ENCODE data around the gene TNS3. TPM values are rescaled to one million over a fixed set of nuclear protein-coding genes. Genes with fewer than 3 reads are reported as not detected.

Gene TNS3
- total and polyA plus RNA-seq, 9 donors: 20.2 to 49.1 (median 29.7) TPM

GRCh38 chr7:47582764-47583738 lies 1.1 kb upstream of the TNS3 start:
- Histone ChIP-seq H3K27me3 (ENCODE audit: control insufficient read depth, insufficient read depth, low read length) (no peaks in the 10 kb centered on the region), H3K4me3 (ENCODE audit: low read length) (no peak overlapping the region), H3K4me1 (ENCODE audit: control insufficient read depth, insufficient read depth, low read length) (peaks cover 64% of the 10 kb centered on the region), H3K36me3 (ENCODE audit: control insufficient read depth, insufficient read depth, low read length) (no peaks in the 10 kb centered on the region), H3K9me3 (replicated peaks; ENCODE audit: control insufficient read depth, low read depth, low read length) (peaks cover 3% of the 10 kb centered on the region), H3K27ac (ENCODE audit: low read length) (peak overlapping the region; percentile 94)
- peak; percentile 96 for DNase-seq
- 47% methylated on average over 9 of the region's 15 CpGs for WGBS (ENCODE audit: insufficient coverage)

GRCh38 chr7:47581438-47581803 lies 490 bp downstream of the TNS3 start:
- Histone ChIP-seq H3K27ac (ENCODE audit: low read length) (peak overlapping the region; percentile 84), H3K36me3 (ENCODE audit: control insufficient read depth, insufficient read depth, low read length) (no peaks in the 10 kb centered on the region), H3K4me1 (ENCODE audit: control insufficient read depth, insufficient read depth, low read length) (peaks cover 68% of the 10 kb centered on the region), H3K9me3 (replicated peaks; ENCODE audit: control insufficient read depth, low read depth, low read length) (peaks cover 3% of the 10 kb centered on the region), H3K4me3 (ENCODE audit: low read length) (peak overlapping the region; percentile 81), H3K27me3 (ENCODE audit: control insufficient read depth, insufficient read depth, low read length) (no peaks in the 10 kb centered on the region)
- DNase-seq: peak; percentile 43
- WGBS (ENCODE audit: insufficient coverage): under 1% methylated on average over 33 of the region's 33 CpGs

- Histone ChIP-seq H3K27me3 (ENCODE audit: control insufficient read depth, insufficient read depth, low read length) (no peaks in the 10 kb centered on the region), H3K36me3 (ENCODE audit: control insufficient read depth, insufficient read depth, low read length) (no peaks in the 10 kb centered on the region), H3K27ac (ENCODE audit: low read length) (peak overlapping the region; percentile 84), H3K4me1 (ENCODE audit: control insufficient read depth, insufficient read depth, low read length) (peaks cover 73% of the 10 kb centered on the region), H3K4me3 (ENCODE audit: low read length) (peak overlapping the region; percentile 81), H3K9me3 (replicated peaks; ENCODE audit: control insufficient read depth, low read depth, low read length) (peaks cover 3% of the 10 kb centered on the region)
- DNase-seq: peak; percentile 62
- 1% methylated on average over 7 of the region's 15 CpGs for WGBS (ENCODE audit: insufficient coverage)
Measured at GRCh38 chr7:47580811-47581331, 1.0 kb downstream of the TNS3 start.

GRCh38 chr7:47580175-47580706 lies 1.7 kb downstream of the TNS3 start:
- WGBS (ENCODE audit: insufficient coverage): 53% methylated on average over 4 of the region's 7 CpGs
- no peaks in the 10 kb centered on the region for H3K27me3 ChIP-seq (ENCODE audit: control insufficient read depth, insufficient read depth, low read length)
- peak overlapping the region; percentile 81 for H3K4me3 ChIP-seq (ENCODE audit: low read length)
- H3K27ac ChIP-seq (ENCODE audit: low read length): peak overlapping the region; percentile 72
- H3K4me1 ChIP-seq (ENCODE audit: control insufficient read depth, insufficient read depth, low read length): peaks cover 75% of the 10 kb centered on the region
- DNase-seq: peak; percentile 28
- H3K36me3 ChIP-seq (ENCODE audit: control insufficient read depth, insufficient read depth, low read length): no peaks in the 10 kb centered on the region
- peaks cover under 1% of the 10 kb centered on the region for H3K9me3 ChIP-seq (replicated peaks; ENCODE audit: control insufficient read depth, low read depth, low read length)

GRCh38 chr7:47579458-47579857 lies 2.5 kb downstream of the TNS3 start:
- peak; percentile 26 for DNase-seq
- WGBS (ENCODE audit: insufficient coverage): 82% methylated on average over 2 of the region's 3 CpGs
- H3K27ac ChIP-seq (ENCODE audit: low read length): peak overlapping the region; percentile 81
- H3K27me3 ChIP-seq (ENCODE audit: control insufficient read depth, insufficient read depth, low read length): no peaks in the 10 kb centered on the region
- no peaks in the 10 kb centered on the region for H3K9me3 ChIP-seq (replicated peaks; ENCODE audit: control insufficient read depth, low read depth, low read length)
- H3K36me3 ChIP-seq (ENCODE audit: control insufficient read depth, insufficient read depth, low read length): no peaks in the 10 kb centered on the region
- no peak overlapping the region for H3K4me3 ChIP-seq (ENCODE audit: low read length)
- peaks cover 73% of the 10 kb centered on the region for H3K4me1 ChIP-seq (ENCODE audit: control insufficient read depth, insufficient read depth, low read length)

GRCh38 chr7:47578579-47579270 lies 3.2 kb downstream of the TNS3 start:
- peak; percentile 90 for DNase-seq
- H3K4me3 ChIP-seq (ENCODE audit: low read length): no peak overlapping the region
- peak overlapping the region; percentile 81 for H3K27ac ChIP-seq (ENCODE audit: low read length)
- no peaks in the 10 kb centered on the region for H3K9me3 ChIP-seq (replicated peaks; ENCODE audit: control insufficient read depth, low read depth, low read length)
- no peaks in the 10 kb centered on the region for H3K27me3 ChIP-seq (ENCODE audit: control insufficient read depth, insufficient read depth, low read length)
- peaks cover 71% of the 10 kb centered on the region for H3K4me1 ChIP-seq (ENCODE audit: control insufficient read depth, insufficient read depth, low read length)
- WGBS (ENCODE audit: insufficient coverage): 31% methylated on average over 10 of the region's 18 CpGs
- no peaks in the 10 kb centered on the region for H3K36me3 ChIP-seq (ENCODE audit: control insufficient read depth, insufficient read depth, low read length)

- H3K4me3 ChIP-seq (ENCODE audit: low read length): peak overlapping the region; percentile 5
- no peaks in the 10 kb centered on the region for H3K36me3 ChIP-seq (ENCODE audit: control insufficient read depth, insufficient read depth, low read length)
- WGBS (ENCODE audit: insufficient coverage): 18% methylated on average over 12 of the region's 14 CpGs
- peaks cover 71% of the 10 kb centered on the region for H3K4me1 ChIP-seq (ENCODE audit: control insufficient read depth, insufficient read depth, low read length)
- no peaks in the 10 kb centered on the region for H3K27me3 ChIP-seq (ENCODE audit: control insufficient read depth, insufficient read depth, low read length)
- peak overlapping the region; percentile 84 for H3K27ac ChIP-seq (ENCODE audit: low read length)
- H3K9me3 ChIP-seq (replicated peaks; ENCODE audit: control insufficient read depth, low read depth, low read length): no peaks in the 10 kb centered on the region
- peak; percentile 92 for DNase-seq
Measured at GRCh38 chr7:47577321-47577919, 4.5 kb downstream of the TNS3 start.

- Histone ChIP-seq H3K27ac (ENCODE audit: low read length) (peak overlapping the region; percentile 84), H3K4me3 (ENCODE audit: low read length) (peak overlapping the region; percentile 5), H3K36me3 (ENCODE audit: control insufficient read depth, insufficient read depth, low read length) (no peaks in the 10 kb centered on the region), H3K4me1 (ENCODE audit: control insufficient read depth, insufficient read depth, low read length) (peaks cover 72% of the 10 kb centered on the region), H3K9me3 (replicated peaks; ENCODE audit: control insufficient read depth, low read depth, low read length) (no peaks in the 10 kb centered on the region), H3K27me3 (ENCODE audit: control insufficient read depth, insufficient read depth, low read length) (no peaks in the 10 kb centered on the region)
- DNase-seq: no peak
- 5% methylated on average over 10 of the region's 15 CpGs for WGBS (ENCODE audit: insufficient coverage)
Measured at GRCh38 chr7:47576866-47577306, 5.0 kb downstream of the TNS3 start.

- 19% methylated on average over 8 of the region's 13 CpGs for WGBS (ENCODE audit: insufficient coverage)
- Histone ChIP-seq H3K4me3 (ENCODE audit: low read length) (no peak overlapping the region), H3K36me3 (ENCODE audit: control insufficient read depth, insufficient read depth, low read length) (no peaks in the 10 kb centered on the region), H3K9me3 (replicated peaks; ENCODE audit: control insufficient read depth, low read depth, low read length) (no peaks in the 10 kb centered on the region), H3K4me1 (ENCODE audit: control insufficient read depth, insufficient read depth, low read length) (peaks cover 78% of the 10 kb centered on the region), H3K27me3 (ENCODE audit: control insufficient read depth, insufficient read depth, low read length) (no peaks in the 10 kb centered on the region), H3K27ac (ENCODE audit: low read length) (peak overlapping the region; percentile 84)
- DNase-seq: peak; percentile 98
Measured at GRCh38 chr7:47576031-47576865, 5.7 kb downstream of the TNS3 start.
